ENCODE measurements around the gene HSD17B12. TPM values are rescaled to one million over a fixed set of nuclear protein-coding genes. Genes with fewer than 3 reads are reported as not detected.

Gene HSD17B12
- total and polyA plus RNA-seq, 2 of the 4 experiments (the other 2 are of a cell fraction) = 38.0 to 44.6 TPM

DNA sequence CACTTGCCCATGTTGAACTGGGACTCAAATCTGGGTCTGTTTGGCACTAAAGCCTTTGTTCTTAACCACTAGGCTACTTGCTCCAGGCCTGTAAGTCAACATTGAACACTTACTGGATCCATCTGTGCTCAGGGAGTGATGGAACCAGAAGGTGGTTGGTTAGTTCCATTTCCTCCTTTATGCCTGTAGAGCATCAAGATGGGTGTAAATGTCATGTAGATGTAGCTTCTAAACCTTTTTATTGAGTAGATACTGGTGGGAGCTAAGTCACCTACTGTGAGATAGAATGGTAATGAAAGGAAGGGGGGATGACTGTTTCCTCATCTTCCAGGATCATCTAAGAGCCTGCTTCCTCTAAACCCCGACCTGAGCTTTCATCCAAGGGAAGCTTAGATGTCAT, 161.5 kb downstream of the HSD17B12 start:
- Histone ChIP-seq H3K18ac (ENCODE audit: low read depth, low read length) (no peak overlapping the region), H3K36me3 (ENCODE audit: control insufficient read depth, insufficient read depth, low read length) (no peaks in the 10 kb centered on the region), H4K20me1 (ENCODE audit: insufficient read depth, low read length) (no peaks in the 10 kb centered on the region), H2AK9ac (replicated peaks; ENCODE audit: low read depth, low read length, poor library complexity) (no peak overlapping the region), H3K56ac (ENCODE audit: extremely low read depth, insufficient read depth, low read length) (no peak overlapping the region), H2AK5ac (ENCODE audit: low read depth, low read length) (no peak overlapping the region), H2BK20ac (ENCODE audit: low read depth, low read length) (no peak overlapping the region), H3K4ac (ENCODE audit: low read depth, low read length) (no peak overlapping the region), H3K14ac (replicated peaks; ENCODE audit: low read depth, low read length) (no peak overlapping the region), H3K27ac (ENCODE audit: insufficient read depth, low read length) (no peak overlapping the region), H3K4me1 (ENCODE audit: control insufficient read depth, insufficient read depth, low read length) (no peaks in the 10 kb centered on the region), H2BK120ac (ENCODE audit: low read depth, low read length) (no peak overlapping the region), H3K9me3 (ENCODE audit: control insufficient read depth, insufficient read depth, low read length) (no peaks in the 10 kb centered on the region), H3K9me1 (ENCODE audit: insufficient read depth, low read length) (peaks cover 3% of the 10 kb centered on the region; the same call in 1 of the 2 replicates), H3K4me3 (ENCODE audit: insufficient read depth, low read depth, low read length) (no peak overlapping the region), H3K27me3 (ENCODE audit: control insufficient read depth, insufficient read depth, low read length) (no peaks in the 10 kb centered on the region), H4K8ac (ENCODE audit: low read depth in 2 of 2, low read length in 2 of 2) (no peak overlapping the region), H2BK15ac (ENCODE audit: low read depth, low read length) (no peak overlapping the region), H3K9ac (ENCODE audit: low read depth, low read length) (no peak overlapping the region), H4K5ac (ENCODE audit: low read depth, low read length) (no peak overlapping the region), H4K91ac (ENCODE audit: insufficient read depth, low read depth, low read length) (no peak overlapping the region), H2AFZ (replicated peaks; ENCODE audit: low read length, poor library complexity) (no peak overlapping the region), H3K4me2 (ENCODE audit: low read depth, low read length) (no peak overlapping the region), H3K23ac (ENCODE audit: low read depth, low read length) (no peak overlapping the region), H2BK5ac (ENCODE audit: low read depth, low read length, poor library complexity, severe bottlenecking) (no peak overlapping the region), H3K79me1 (ENCODE audit: low read depth in 1 of 2, low read length in 2 of 2) (no peaks in the 10 kb centered on the region; a peak in 2 of 4 replicates)
- no CpG with 5 or more reads among the region's 1 CpG for WGBS, 2 experiments (ENCODE audit: extremely low coverage in 2 of 2, insufficient read length in 1 of 2)
- intact Hi-C loops (cut with micrococcal nuclease) = no loop called here
- no TSS peak for BruUV-seq (replicated peaks)
- dilution Hi-C loops (cut with HindIII; ENCODE audit: low sequenced_read_pairs, unreplicated experiment) = no loop called here
- DNase-seq (no peak), ATAC-seq (ENCODE audit: low read depth) (no peak)
- ChIA-PET CTCF (interaction anchor here (3.1 kb wide), 1 partner anchor 9 kb away, joined by 14 read pairs; no protein-coding TSS in a partner anchor), POLR2A (ENCODE audit: unreplicated experiment) (no interaction called here)
- in situ Hi-C loops (cut with MboI; ENCODE audit: low sequenced_read_pairs) = loop anchor here (10.0 kb wide), 1 partner anchor 267 kb away; no protein-coding TSS in a partner anchor
- no peak for TF ChIP-seq MAZ (IDR thresholded peaks at IDR 0.05; ENCODE audit: borderline replicate concordance, low read depth, low read length)
- no peak for TF ChIP-seq NFE2L2 (IDR thresholded peaks at IDR 0.05; ENCODE audit: low read depth, low read length)
- TF ChIP-seq FOS (IDR thresholded peaks at IDR 0.05; ENCODE audit: low read depth, low read length) = no peak
- TF ChIP-seq, protein P1, sequence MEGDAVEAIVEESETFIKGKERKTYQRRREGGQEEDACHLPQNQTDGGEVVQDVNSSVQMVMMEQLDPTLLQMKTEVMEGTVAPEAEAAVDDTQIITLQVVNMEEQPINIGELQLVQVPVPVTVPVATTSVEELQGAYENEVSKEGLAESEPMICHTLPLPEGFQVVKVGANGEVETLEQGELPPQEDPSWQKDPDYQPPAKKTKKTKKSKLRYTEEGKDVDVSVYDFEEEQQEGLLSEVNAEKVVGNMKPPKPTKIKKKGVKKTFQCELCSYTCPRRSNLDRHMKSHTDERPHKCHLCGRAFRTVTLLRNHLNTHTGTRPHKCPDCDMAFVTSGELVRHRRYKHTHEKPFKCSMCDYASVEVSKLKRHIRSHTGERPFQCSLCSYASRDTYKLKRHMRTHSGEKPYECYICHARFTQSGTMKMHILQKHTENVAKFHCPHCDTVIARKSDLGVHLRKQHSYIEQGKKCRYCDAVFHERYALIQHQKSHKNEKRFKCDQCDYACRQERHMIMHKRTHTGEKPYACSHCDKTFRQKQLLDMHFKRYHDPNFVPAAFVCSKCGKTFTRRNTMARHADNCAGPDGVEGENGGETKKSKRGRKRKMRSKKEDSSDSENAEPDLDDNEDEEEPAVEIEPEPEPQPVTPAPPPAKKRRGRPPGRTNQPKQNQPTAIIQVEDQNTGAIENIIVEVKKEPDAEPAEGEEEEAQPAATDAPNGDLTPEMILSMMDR (conservative IDR thresholded peaks at IDR 0.05; ENCODE audit: low read depth, low read length) = no peak
- no peak for TF ChIP-seq POLR2A (IDR thresholded peaks at IDR 0.05; ENCODE audit: low read depth, low read length)
- TF ChIP-seq RCOR1 (IDR thresholded peaks at IDR 0.05; ENCODE audit: insufficient replicate concordance, low read length) = no peak
- TF ChIP-seq BHLHE40 (IDR thresholded peaks at IDR 0.05; ENCODE audit: low read depth, low read length) = no peak
- TF ChIP-seq MXI1 (IDR thresholded peaks at IDR 0.05; ENCODE audit: borderline replicate concordance, low read depth, low read length) = no peak
- TF ChIP-seq, protein P2, sequence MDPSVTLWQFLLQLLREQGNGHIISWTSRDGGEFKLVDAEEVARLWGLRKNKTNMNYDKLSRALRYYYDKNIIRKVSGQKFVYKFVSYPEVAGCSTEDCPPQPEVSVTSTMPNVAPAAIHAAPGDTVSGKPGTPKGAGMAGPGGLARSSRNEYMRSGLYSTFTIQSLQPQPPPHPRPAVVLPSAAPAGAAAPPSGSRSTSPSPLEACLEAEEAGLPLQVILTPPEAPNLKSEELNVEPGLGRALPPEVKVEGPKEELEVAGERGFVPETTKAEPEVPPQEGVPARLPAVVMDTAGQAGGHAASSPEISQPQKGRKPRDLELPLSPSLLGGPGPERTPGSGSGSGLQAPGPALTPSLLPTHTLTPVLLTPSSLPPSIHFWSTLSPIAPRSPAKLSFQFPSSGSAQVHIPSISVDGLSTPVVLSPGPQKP (IDR thresholded peaks at IDR 0.05; ENCODE audit: borderline replicate concordance, low read depth, low read length) = no peak
- TF ChIP-seq CEBPB (IDR thresholded peaks at IDR 0.05; ENCODE audit: low read depth, low read length) = no peak
- TF ChIP-seq RFX5 (IDR thresholded peaks at IDR 0.05; ENCODE audit: low read depth, low read length) = no peak
- TF ChIP-seq SMC3 (IDR thresholded peaks at IDR 0.05; ENCODE audit: low read depth, low read length) = no peak
- TF ChIP-seq CHD1 (IDR thresholded peaks at IDR 0.05; ENCODE audit: low read depth, low read length) = no peak

Measured in IMR-90 (cell line).